Neural cell (in vitro differentiated cells): ENCODE results near the gene TACR2. TPM values are rescaled to one million over a fixed set of nuclear protein-coding genes. Genes with fewer than 3 reads are reported as not detected.

Source experiments
- H2AFZ ChIP-seq: fragments of 200-600, 300-800 bp; sonication (generic), shearing (Covaris generic); 2 replicates; pipeline ENCODE4 v1.6.0; 2014; ENCODE audit warnings: low read depth, mild to moderate bottlenecking, antibody characterized with exemption, low read length, moderate library complexity
- H3F3A ChIP-seq: fragments of 200-600 bp; shearing (Covaris generic); 2 replicates; pipeline ENCODE4 v1.6.1; 2016; ENCODE audit warnings: mild to moderate bottlenecking, moderate library complexity, mixed read lengths, antibody characterized with exemption, low read length; ENCODE audit not compliant: insufficient read depth, poor library complexity, severe bottlenecking
- H3K27ac ChIP-seq: fragments of 200-600, 300-800 bp; sonication (generic), shearing (Covaris generic); 2 replicates; pipeline ENCODE4 v1.5.1; 2014; ENCODE audit warnings: mild to moderate bottlenecking, low read length, moderate library complexity
- H3K27me3 ChIP-seq: fragments of 300-800, 200-600 bp; sonication (generic), shearing (Covaris generic); 2 replicates; pipeline ENCODE4 v1.6.0; 2014; ENCODE audit warnings: mild to moderate bottlenecking, low read depth, low read length, moderate library complexity; ENCODE audit not compliant: insufficient read depth
- H3K36me3 ChIP-seq: fragments of 300-800, 200-600 bp; sonication (generic), shearing (Covaris generic); 2 replicates; pipeline ENCODE4 v1.5.1; 2014; ENCODE audit warnings: mild to moderate bottlenecking, antibody characterized with exemption, low read length, moderate library complexity; ENCODE audit not compliant: insufficient read depth
- H3K4me2 ChIP-seq: fragments of 300-800, 200-600 bp; sonication (generic), shearing (Covaris generic); 2 replicates; pipeline ENCODE4 v1.6.0; 2014; ENCODE audit warnings: mild to moderate bottlenecking, low read length
- H3K4me3 ChIP-seq: fragments of 300-800, 200-600 bp; sonication (generic), shearing (Covaris generic); 2 replicates; pipeline ENCODE4 v1.5.1; 2014; ENCODE audit warnings: mild to moderate bottlenecking, low read length, moderate library complexity
- H3K79me2 ChIP-seq: fragments of 200-600 bp; shearing (Covaris generic); replicated peaks from 2 replicates; pipeline ENCODE4 v1.6.0; 2014; ENCODE audit warnings: mild to moderate bottlenecking, low read length, moderate library complexity; ENCODE audit not compliant: insufficient read depth
- H3K9ac ChIP-seq: fragments of 300-800, 200-600 bp; sonication (generic), shearing (Covaris generic); 2 replicates; pipeline ENCODE4 v1.6.1; 2016; ENCODE audit warnings: mild to moderate bottlenecking, low read length, mixed read lengths
- H3K9me2 ChIP-seq: fragments of 200-600 bp; shearing (Covaris generic); 2 replicates; pipeline ENCODE4 v1.6.1; 2016; ENCODE audit warnings: mild to moderate bottlenecking, low read length, mixed read lengths; ENCODE audit not compliant: insufficient read depth
- H3K9me3 ChIP-seq: fragments of 200-600, 300-800 bp; sonication (generic), shearing (Covaris generic); 2 replicates; pipeline ENCODE4 v1.6.1; 2016; ENCODE audit warnings: mild to moderate bottlenecking, mixed run types, low read length, moderate library complexity, mixed read lengths
- H4K20me1 ChIP-seq: fragments of 200-600 bp; shearing (Covaris generic); 2 replicates; pipeline ENCODE4 v1.6.1; 2016; ENCODE audit warnings: mild to moderate bottlenecking, mixed run types; ENCODE audit not compliant: insufficient read depth
- EP300 ChIP-seq: fragments of 450-650 bp; conservative IDR thresholded peaks from 2 replicates; pipeline ENCODE4 v1.6.1; 2014; ENCODE audit warnings: antibody characterized with exemption, mild to moderate bottlenecking, moderate library complexity; ENCODE audit not compliant: poor library complexity, severe bottlenecking
- EZH2 ChIP-seq: fragments of 200-600, 300-800 bp; shearing (Covaris generic), sonication (generic); IDR thresholded peaks from 2 replicates; pipeline ENCODE4 v1.6.1; 2014; ENCODE audit warnings: antibody characterized with exemption, low read length, borderline replicate concordance, mild to moderate bottlenecking; ENCODE audit not compliant: insufficient read depth, poor library complexity, severe bottlenecking
- MXI1 ChIP-seq: fragments of 450-650 bp; conservative IDR thresholded peaks from 2 replicates; pipeline ENCODE4 v1.6.1; 2014; ENCODE audit warnings: antibody characterized with exemption, mild to moderate bottlenecking; ENCODE audit not compliant: poor library complexity, severe bottlenecking
- POLR2AphosphoS5 ChIP-seq: IDR thresholded peaks from 2 replicates; pipeline ENCODE4 v1.6.1; 2012
- RAD21 ChIP-seq: fragments of 450-650 bp; conservative IDR thresholded peaks from 2 replicates; pipeline ENCODE4 v1.6.1; 2014; ENCODE audit warnings: antibody characterized with exemption, mild to moderate bottlenecking, moderate library complexity
- SMC3 ChIP-seq: fragments of 450-650 bp; conservative IDR thresholded peaks from 2 replicates; pipeline ENCODE4 v1.6.1; 2014; ENCODE audit warnings: antibody characterized with exemption, mild to moderate bottlenecking, moderate library complexity; ENCODE audit not compliant: poor library complexity
- TAF1 ChIP-seq: IDR thresholded peaks from 2 replicates; pipeline ENCODE4 v1.6.1; 2012; ENCODE audit warnings: low read depth
- polyA plus RNA-seq: library from polyadenylated mRNA; depleted of rRNA; stranded (reverse); fragments of >200 nt; gene quantifications from 2 replicates; pipeline ENCODE4 v1.2.3, GENCODE V29; 2014
- TF ChIP-seq, protein P1 (sequence below): IDR thresholded peaks from 2 replicates; pipeline ENCODE4 v1.6.1; 2012; ENCODE audit warnings: borderline replicate concordance
- TF ChIP-seq, protein P2 (sequence below): fragments of 450-650 bp; IDR thresholded peaks from 2 replicates; pipeline ENCODE4 v1.5.1; 2014; ENCODE audit warnings: antibody characterized with exemption, mild to moderate bottlenecking, moderate library complexity; ENCODE audit not compliant: poor library complexity, severe bottlenecking

The TACR2 gene
- polyA plus RNA-seq, 1 donor from 2014 or later, result not detected

DNA sequence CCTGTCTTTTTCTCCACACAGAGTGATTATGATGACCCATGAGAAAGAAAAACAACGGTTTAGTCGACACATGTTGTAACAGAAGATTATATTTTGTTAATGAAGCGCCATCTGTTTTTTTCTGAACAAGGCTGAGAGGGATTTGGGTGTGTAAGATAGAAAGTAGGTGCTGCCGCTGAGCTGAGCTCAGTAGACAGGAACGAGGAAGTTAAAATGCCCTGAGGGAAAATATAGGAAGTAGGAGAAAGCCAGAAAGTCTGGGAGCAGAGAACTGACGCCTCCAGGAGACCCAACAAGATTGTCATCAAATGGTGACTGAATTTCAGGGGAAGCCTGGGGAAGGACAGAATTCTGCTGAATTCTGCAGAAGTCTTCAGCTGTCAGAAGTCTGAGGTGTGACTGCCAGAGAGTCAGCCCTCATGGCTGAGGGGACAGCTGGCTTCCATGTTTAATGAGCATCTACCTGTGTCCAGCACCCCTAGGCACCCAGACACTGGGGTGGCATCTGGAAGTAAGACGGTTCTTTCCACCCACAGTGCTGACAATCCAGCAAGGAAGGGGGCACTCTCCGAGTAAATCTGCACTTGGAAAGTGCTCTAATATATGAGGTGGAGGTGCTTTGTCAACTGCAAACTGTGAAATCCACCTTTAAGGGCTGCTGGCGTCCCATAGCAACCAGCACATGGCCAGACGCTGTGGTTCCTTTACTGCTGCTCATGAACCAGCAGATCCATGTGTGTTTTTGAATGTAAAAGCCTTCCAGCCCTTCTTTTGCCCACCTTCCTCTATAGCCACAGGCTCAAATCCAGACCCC lies 22.0 kb upstream of the TACR2 start:
- Histone ChIP-seq H3K9me3 (no peaks in the 10 kb centered on the region), H3K9ac (no peak overlapping the region), H2AFZ (no peak overlapping the region), H4K20me1 (no peaks in the 10 kb centered on the region), H3K4me2 (no peak overlapping the region), H3K27me3 (no peaks in the 10 kb centered on the region), H3K36me3 (no peaks in the 10 kb centered on the region), H3K79me2 (no peaks in the 10 kb centered on the region), H3K4me3 (no peak overlapping the region), H3F3A (no peaks in the 10 kb centered on the region), H3K9me2 (no peaks in the 10 kb centered on the region), H3K27ac (no peak overlapping the region)
- TF ChIP-seq SMC3 (no peak), TAF1 (no peak), RAD21 (no peak)
- TF ChIP-seq, protein P1, sequence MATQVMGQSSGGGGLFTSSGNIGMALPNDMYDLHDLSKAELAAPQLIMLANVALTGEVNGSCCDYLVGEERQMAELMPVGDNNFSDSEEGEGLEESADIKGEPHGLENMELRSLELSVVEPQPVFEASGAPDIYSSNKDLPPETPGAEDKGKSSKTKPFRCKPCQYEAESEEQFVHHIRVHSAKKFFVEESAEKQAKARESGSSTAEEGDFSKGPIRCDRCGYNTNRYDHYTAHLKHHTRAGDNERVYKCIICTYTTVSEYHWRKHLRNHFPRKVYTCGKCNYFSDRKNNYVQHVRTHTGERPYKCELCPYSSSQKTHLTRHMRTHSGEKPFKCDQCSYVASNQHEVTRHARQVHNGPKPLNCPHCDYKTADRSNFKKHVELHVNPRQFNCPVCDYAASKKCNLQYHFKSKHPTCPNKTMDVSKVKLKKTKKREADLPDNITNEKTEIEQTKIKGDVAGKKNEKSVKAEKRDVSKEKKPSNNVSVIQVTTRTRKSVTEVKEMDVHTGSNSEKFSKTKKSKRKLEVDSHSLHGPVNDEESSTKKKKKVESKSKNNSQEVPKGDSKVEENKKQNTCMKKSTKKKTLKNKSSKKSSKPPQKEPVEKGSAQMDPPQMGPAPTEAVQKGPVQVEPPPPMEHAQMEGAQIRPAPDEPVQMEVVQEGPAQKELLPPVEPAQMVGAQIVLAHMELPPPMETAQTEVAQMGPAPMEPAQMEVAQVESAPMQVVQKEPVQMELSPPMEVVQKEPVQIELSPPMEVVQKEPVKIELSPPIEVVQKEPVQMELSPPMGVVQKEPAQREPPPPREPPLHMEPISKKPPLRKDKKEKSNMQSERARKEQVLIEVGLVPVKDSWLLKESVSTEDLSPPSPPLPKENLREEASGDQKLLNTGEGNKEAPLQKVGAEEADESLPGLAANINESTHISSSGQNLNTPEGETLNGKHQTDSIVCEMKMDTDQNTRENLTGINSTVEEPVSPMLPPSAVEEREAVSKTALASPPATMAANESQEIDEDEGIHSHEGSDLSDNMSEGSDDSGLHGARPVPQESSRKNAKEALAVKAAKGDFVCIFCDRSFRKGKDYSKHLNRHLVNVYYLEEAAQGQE, result no peak

- H3K4me3 ChIP-seq, result no peak overlapping the region
- no peak overlapping the region for H3K9ac ChIP-seq
- no peaks in the 10 kb centered on the region for H3K27me3 ChIP-seq
- H3K4me2 ChIP-seq, result no peak overlapping the region
- H3K9me2 ChIP-seq, result no peaks in the 10 kb centered on the region
- no peaks in the 10 kb centered on the region for H3F3A ChIP-seq
- no peaks in the 10 kb centered on the region for H3K36me3 ChIP-seq
- TF ChIP-seq EZH2 (no peak), SMC3 (no peak), EP300 (no peak), POLR2AphosphoS5 (no peak), TAF1 (no peak), MXI1 (no peak), RAD21 (no peak)
- TF ChIP-seq, protein P1, result no peak
- TF ChIP-seq, protein P2, sequence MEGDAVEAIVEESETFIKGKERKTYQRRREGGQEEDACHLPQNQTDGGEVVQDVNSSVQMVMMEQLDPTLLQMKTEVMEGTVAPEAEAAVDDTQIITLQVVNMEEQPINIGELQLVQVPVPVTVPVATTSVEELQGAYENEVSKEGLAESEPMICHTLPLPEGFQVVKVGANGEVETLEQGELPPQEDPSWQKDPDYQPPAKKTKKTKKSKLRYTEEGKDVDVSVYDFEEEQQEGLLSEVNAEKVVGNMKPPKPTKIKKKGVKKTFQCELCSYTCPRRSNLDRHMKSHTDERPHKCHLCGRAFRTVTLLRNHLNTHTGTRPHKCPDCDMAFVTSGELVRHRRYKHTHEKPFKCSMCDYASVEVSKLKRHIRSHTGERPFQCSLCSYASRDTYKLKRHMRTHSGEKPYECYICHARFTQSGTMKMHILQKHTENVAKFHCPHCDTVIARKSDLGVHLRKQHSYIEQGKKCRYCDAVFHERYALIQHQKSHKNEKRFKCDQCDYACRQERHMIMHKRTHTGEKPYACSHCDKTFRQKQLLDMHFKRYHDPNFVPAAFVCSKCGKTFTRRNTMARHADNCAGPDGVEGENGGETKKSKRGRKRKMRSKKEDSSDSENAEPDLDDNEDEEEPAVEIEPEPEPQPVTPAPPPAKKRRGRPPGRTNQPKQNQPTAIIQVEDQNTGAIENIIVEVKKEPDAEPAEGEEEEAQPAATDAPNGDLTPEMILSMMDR, result no peak
- no peak overlapping the region for H2AFZ ChIP-seq
- H4K20me1 ChIP-seq, result no peaks in the 10 kb centered on the region
- H3K9me3 ChIP-seq, result no peaks in the 10 kb centered on the region
- no peaks in the 10 kb centered on the region for H3K79me2 ChIP-seq
- no peak overlapping the region for H3K27ac ChIP-seq
Observed at GRCh38 chr10:69437321-69438259, 20.9 kb upstream of the TACR2 start.
